Activated naive CD4-positive, alpha-beta T cell (primary cell): Measurements from ENCODE around the gene SLC25A13.

Experiments
- DNase-seq, 4 experiments: peaks; one replicate each; lab custom pipeline; 2025; lab: John Stamatoyannopoulos, UW

Gene SLC25A13

DNA sequence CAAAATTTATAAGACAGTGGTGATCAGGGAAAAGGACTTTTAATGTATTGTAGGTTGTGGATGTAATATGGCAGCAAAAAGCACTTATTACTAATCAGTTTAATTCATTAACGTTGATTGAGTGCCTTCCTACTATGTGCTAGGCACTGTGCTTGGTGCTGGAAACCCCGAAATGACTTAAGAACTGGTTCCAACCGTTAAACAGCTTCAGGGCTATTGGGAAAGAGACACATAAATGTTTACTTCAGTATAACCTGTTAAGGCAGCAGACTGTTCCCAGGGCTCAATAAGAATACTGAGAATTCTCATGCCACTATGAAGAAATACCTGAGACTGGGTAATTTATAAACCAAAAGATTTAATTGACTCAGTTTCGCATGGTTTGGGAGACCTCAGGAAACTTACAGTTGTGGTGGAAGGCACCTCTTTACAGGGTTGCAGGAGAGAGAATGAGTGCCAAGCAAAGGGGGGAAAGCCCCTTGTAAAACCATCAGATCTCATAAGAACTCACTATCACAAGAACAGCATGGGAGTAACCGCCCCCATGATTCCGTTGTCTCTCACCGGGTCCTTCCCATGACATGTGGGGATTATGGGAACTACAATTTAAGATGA, 1.1 kb upstream of the SLC25A13 start:
- DNase-seq = no peak

DNA sequence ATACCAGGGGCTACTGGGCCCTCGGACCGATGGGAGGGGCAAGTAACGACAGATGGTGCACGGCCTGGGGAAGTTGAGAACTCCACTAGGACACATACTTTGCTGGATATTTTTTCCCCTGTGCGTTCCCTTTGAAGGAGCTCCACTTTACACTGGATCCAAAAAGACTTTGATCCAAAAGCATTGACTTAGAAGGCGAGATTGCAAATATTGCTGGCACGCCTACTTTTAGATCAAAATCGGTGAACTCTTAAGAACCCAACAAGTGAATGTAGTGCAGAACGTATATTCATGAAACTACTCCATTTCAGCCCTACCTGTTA, 436 bp upstream of the SLC25A13 start:
- no peak for DNase-seq

DNA sequence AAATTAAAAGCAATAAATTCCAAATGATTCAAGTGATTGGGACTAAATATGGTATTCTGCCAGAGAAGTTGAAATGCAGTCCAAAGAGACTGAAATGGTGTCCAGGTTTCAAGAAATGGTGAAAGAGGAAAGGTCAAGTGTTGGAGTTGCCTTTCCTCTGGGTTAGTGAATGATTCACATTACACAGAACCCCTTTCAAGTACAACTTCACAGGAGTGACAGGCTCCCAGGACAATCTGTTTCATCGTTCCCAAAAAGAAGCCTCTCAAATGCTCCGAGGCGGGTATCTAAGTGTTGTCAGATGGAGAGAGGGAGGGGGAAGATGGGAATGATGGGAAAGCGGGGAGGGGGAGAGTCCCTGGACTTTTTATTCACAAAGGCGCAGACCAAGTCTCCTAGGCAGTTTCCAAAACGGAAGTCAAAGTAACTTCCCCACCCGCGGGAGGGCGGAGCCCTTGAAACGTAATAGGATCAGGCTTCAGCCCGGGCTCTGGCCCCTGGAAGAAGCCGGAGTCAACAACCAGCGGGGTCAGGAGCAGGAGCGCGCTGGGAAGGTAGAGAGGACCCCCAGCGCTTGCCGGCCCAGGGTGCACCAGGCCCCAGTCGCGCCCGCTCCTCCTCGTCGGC, 754 bp downstream of the SLC25A13 start:
- DNase-seq = peak; percentile 30 to 61 (median 36)

DNA sequence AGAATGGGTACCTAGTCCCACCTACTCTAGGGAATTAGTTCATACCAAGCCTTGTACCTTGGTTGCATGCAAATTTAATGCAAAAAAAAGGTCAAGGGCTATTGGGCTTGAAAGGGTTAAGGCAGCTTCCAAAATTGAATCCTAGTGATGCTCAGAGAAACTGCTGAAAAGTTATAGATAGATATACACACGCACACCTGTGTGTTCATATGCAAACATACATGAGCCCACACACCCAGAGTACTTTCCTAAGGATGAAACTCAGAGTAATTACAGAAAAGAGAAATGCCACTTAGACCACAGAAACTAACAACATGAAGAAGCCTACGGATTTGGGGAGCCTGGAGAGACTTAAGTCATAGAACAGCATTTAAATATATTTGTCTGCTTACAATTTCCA, 1.5 kb downstream of the SLC25A13 start:
- no peak for DNase-seq

DNA sequence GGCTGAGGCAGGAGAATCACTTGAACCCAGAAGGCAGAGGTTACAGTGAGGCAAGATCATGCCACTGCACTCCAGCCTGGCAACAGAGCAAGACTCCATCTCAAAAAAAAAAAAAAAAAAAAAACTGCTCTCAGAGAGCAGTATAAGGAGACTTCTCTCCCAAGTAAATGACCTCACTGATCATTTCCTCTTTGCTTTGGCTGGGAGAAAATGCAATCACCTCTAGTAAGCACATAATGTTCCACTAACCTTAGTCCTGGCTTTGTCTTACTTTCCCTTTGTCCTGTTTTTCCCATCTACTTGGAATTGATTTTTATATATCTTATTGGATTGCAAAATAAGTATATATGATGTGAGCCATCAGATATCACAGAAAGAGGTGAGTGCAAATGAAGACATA, 2.5 kb downstream of the SLC25A13 start:
- DNase-seq = no peak

DNA sequence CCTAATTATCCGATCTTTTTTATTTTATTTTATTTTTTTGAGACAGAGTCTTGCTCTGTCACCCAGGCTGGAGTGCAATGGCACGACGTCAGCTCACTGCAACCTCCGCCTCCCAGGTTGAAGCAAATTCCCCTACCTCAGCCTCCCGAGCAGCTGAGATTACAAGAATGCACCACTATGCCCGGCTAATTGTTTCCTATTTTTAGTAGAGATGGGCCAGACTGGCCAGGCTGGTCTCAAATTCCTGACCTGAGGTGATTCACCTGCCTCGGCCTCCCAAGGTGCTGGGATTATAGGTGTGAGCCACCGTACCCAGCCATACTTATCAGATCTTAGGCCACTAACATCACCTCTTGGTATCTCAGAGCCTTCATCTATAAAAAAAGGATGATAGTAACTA, 4.9 kb downstream of the SLC25A13 start:
- no peak for DNase-seq

DNA sequence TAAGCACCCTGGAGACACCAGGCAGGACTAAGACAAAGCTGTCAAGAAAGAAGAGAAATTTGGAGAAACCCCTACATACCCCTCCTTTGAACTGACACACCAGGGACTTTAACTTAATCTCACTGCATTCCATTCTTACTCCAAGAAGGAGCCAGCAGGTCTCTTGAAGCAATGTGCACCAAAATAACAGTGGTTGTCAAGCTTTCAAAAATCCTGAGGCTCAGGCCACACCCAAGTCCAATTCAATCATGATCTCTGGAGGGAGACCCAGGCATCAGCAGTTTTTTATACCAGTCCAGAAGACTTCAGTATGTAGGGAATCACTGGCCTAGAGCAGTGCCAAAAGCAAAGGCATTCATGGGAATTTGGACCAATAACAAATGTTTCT, 6.8 kb downstream of the SLC25A13 start:
- no peak for DNase-seq

DNA sequence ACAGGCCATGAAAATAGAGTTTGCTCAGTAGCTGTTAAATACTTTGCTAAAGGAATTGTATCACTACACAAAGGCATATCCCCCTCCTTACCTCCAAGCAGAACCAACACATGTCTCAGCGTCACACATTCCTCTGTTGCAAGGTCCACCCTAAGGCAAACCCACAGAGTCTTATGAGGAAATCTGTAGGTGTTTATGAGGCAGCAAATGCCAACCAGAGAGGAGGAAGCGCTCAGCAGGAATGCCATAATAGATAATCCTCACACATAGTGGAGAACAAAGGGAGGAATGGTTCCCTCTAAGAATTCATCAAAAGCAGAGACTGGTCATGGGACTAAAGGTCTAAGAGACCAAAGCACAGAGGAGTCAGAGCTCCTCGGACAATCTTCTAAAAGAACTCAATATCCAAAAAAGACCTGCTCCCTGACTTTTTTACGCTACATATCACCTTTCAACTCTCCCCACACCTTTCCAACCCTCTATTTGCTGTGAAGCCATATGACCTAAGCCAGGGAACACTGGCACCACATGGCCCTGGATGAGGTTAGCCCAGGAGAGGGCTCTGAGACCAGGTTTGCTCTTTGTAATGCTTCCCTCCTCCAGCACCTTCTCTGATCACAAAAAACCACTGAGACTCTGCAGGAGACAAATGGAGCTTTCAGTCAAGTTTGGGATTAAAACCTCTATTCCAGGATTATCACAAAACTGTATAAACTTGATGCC, 7.3 kb downstream of the SLC25A13 start:
- DNase-seq = no peak

DNA sequence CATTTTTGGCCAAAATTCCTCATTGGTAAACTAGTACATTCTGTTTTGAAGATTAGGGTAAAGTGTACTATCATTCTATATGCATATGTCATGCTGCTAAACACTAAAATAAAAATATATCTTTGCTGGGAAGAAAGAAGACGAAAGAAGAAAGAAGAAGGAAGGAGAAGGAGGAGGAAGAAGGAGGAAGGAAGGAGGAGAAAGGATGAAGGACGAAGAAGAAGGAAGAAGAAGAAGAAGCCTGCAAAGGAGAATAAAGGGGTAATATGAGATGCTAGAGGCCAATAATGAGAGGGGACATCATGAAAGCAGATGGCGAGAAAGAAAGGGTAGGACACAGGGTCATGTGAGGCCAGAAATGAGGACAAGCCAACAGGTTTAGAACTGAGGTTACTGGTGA, 8.0 kb downstream of the SLC25A13 start:
- no peak for DNase-seq

DNA sequence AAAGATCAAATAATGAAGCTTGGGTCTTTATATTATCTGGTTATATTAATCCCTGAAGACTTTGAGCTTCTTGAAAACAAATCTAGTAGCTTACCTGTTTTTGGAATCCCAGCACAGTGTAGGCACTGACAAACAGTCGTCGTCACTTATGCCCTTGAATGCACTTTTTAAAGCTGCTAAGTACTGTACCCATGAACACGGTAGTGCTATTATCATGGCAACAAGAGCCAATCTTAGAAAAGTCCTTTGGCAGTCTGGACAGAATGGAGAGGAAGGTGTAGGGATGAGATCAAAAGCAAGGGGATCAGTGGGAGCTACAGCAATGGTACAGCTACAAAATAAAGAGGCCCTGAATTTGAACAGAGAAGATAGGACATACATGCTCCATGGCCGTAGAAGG, 9.4 kb downstream of the SLC25A13 start:
- DNase-seq = no peak

DNA sequence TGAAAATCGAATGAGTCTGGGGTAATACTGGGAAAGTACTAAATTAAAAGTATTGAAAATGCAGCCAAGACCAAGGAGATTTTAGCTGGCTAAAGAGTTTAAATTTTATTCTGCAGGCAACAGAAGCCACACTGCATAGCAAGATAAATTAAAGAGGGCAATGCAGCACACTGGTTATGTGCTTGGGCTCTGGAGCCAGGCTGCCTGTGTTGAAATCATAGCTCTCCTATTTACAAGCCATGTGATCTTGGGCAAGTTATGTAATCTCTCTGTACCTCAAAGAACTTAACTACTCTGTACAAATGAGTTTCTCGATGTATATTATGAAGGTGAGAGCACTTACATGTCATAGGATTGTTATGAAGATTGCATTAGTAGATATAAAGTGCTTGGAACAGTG, 9.9 kb downstream of the SLC25A13 start:
- DNase-seq = no peak

DNA sequence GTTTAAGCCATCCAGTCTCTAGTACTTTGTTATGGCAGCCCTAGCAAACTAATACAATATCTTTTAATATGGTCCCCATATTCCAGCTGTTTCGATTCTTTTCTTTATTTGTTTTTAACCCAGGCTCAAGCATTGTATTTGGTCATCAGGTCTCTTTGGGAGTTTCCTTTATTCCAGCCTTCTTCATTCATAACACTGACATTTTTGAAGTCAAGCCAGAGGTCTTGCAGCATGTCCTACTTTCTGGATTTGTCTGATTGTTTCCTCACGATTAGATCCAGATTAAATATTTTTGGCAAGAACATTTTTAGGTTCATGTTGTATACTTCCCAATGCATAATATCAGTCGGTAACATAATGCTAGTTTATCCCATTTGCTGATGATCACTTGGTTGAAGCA, 11.8 kb downstream of the SLC25A13 start:
- DNase-seq = no peak

DNA sequence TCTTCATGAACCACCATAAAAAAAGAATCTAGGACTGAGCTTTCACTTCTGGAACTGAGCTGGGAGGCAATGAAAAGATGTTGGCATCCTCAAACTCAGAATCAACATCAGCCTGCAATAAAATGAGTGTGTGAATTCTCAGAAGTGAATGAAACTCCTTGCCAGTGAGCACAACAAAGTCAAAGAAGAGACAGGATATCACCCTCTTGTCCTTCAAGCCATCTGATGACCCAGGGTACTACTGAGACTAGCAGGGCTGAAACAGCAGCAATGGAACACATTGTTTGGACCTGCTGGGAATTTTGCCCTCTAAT, 13.0 kb downstream of the SLC25A13 start:
- DNase-seq = no peak

DNA sequence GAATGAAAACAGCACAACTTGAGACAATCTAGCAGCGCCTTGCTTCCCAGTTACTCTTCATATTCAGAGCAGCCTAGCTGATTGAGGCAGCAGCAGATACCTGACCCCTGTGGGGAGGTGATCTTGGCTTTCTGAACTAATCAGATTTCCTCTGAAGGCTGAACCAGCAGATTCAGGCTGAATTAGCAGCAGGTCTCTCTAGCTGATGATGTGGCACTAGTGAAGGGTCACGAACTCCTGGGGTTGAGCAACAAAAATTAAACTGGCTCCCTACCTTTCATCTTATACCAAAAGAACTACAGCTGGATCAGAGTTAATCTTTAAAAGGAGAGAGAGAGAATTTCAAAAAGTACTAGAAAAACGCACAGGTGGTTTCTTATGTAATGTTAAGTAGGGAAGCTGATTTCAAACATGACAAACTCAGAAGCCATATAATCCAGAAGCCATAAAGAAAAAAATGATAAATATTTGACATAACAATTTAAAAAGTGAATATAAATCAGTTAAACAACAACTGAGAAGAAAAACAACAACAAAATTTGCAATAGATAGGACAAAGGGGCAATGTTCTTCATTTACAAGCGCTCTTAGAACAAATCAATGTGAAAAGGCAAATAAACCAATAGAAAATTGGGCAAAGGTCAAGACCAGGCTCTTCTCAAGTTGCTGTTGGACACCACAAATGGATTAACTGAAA, 13.5 kb downstream of the SLC25A13 start:
- DNase-seq = no peak

DNA sequence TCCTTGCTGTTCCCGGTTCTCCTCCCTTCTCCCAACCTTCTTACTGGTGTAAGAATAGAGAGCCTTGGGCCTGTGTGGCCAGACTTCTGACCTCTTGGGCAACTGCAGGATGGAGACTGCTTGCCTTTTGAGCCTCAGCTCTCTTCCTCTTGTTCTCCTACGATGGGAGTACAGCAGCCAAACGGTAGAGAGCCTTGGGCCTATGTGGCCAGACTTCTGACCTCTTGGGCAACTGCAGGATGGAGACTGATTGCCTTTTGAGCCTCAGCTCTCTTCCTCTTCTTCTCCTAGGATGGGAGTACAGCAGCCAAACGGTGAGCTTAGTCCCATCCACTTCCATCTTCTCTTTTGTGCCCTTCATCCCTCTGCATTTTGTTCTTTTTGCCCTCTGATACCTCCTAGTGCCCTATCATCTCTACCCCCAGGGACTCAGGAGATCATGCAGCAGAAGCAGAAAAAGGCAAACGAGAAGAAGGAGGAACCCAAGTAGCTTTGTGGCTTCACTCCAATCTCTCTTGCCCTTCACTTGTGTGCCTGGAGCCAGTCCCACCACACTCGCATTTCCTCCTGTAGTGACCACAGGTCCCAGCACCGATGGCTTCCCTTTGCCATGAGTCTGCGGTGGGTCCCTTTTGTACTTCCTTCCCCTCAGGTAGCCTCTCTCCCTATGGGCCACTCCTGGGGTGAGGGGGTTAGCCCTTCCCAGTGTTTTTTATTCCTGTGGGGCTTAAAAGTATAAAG, 15.3 kb downstream of the SLC25A13 start:
- DNase-seq = no peak

DNA sequence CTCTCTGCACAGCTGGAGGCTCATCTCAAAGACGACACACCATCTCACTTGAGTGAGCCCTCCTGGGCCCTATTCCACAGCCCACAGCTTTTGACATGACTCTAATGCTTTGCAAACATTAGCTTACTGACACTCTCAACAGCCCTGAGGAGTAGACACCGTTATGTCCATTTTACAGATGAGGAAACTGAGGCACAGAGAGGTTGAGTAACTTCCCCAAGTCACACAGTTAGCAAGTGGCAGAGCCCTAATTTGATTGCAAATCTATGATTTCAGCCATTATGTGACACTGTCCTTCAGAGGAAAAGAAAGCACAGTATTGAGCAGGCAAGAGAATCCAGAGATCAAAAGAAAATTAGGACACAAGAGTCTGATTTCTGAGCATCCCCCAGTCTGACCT, 16.0 kb downstream of the SLC25A13 start:
- no peak for DNase-seq

DNA sequence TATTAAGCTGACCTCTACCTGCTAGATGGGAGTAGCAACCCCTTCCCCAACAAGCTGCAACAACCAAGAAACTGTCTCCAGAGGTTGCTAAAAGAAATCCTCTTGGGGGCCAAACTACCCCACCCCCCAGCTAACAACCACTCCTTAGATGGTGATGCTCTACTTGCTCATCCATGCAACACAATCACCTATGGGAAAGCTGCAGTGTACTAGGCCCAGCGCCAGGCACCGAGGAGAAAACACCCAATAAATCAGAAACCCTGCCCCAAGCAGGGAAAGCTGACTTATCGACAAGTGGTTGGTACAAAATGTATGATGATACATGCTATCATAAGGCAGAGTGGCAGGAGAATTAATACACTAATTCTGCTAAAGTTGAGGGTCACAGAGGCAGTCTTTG, 17.3 kb downstream of the SLC25A13 start:
- DNase-seq = no peak

DNA sequence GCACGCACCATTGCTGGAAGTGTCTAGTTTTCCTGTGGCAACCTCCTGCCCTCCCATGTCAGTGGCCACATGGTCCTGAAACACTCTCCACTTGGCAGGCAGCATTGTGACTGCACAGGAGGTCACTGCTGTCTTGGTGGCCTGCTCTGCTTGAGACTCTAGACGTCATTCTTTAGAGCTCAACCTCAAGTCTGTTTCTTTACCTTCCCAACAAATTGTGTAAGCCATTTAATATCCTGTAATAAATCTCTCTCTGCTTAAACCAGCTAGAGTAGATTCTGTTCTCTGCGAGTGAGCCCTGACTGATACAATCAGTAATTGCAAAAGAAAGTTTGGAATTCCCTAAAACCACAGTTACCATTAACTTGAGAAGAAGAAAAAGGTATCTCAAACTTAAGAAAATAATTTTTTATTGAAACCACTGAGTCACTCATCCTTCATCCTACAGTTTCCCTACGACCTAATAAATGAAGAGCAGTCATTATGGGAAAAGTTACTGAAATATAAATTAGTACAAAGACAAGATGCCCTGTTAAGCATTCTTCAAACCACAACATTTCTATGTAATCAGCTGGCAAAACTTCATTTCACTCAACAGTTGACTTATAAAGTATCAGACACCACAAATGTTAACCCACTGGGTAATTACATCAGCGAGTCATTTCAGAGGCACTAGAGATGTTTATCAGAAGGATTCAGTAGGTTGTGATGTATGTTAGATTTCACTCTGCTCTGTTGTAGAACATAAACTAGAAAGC, 18.0 kb downstream of the SLC25A13 start:
- DNase-seq = no peak

DNA sequence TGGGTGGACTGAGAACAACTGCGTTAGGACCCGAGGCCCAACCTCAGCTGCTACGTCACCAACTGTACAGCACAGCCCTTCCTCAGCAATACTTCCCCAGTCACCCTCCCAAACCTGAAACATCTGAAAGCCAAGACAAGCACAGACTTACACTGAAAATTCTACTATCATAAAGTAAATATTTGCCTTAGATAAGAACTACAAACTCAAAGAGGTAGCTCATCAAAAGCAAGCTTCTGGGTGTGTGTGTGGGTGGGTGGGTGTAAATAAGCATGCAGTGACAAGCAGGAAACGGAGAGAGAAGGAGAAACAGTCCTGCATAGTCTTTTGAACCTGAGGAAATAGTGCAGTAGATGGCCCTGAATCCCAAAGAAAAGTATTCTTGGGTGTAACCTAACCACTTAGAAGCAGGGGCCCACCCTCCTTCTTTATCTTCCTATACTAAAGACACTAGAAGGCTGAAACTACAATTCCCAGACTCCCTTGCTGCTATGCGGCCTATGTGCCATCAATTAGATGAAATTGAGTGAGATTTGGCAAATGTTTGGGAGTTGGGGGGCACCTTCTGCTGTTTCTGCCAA, 18.7 kb downstream of the SLC25A13 start:
- DNase-seq = no peak

DNA sequence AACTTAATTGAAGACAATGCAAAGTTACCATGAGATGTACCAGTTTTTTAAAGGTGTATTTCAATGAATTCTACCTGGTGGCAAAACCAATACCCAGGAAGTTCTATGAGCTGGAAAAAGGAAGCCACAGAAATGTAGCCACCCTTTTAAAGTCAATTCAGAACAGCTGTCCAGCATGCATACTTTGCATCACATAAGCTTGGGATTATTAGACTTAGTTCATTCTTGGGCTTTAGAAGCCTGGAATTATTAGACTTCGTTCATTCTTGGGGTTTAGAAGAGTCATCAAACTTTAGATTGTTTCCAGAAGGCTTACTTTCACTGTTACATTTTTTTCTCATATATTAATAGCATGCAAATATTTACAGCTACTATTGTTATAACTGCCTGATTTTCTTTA, 20.9 kb downstream of the SLC25A13 start:
- DNase-seq = no peak

DNA sequence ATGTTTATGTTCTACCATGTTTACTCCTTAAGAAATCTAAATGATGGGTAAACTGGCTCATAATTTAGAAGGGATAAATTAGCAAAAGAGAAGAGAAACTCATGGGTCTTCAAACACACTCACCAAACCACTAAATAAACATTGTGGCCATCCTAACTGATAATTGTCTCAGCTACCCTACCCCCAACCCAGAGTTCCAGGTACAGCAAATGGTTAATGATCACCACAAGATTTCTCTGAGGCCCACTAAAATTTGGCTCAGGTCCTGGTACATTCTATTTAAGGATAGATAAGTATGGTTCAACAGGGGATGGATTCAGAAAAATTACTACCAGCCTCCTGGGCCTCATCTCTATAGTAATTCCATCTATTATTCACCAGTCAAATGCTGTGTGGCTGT, 21.4 kb downstream of the SLC25A13 start:
- no peak for DNase-seq

DNA sequence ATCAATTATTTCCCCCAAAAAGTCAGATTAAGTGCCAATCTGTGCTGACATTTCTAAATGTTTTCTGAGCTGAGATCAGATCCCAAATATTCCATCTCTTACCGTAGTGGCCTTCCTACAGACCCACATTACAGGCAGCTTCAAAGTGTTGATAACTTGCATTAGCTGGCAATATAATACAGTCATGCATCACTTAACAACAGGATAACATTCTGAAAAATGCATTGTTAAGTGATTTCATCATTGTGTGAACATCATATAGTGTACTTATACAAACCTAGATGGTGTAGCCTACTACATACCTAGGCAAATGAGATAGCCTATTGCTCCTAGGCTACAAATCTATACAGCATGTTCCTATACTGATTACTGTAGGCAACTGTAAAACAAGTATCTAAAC, 22.4 kb downstream of the SLC25A13 start:
- no peak for DNase-seq
